Measurements from ENCODE around the gene SPAG16. TPM values are rescaled to one million over a fixed set of nuclear protein-coding genes. Genes with fewer than 3 reads are reported as not detected.

SPAG16 gene
- total RNA-seq, 1 experiment from 2014 or later = 16.0 TPM

DNA sequence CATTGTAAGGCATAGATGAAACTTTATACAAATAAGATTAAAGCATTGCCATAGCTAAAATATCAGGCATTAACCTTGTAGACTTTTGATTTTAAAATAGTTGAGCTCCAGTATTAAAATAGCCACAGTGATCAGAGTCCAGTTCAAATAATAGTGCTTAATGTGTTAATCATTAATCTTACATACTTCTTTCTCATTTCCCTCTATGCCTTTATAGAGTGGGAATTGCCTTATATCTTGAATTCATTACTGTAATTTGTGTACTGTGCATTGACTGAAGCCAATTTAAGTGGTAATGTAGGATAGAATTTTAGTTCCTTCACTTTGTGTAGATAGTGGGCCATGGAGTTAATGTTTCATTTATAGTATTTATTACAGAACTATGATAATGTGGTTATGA lies 577.4 kb downstream of the SPAG16 start:
- POLR2A ChIA-PET = interaction anchor here (0.5 kb wide), 1 partner anchor 1403 kb away, joined by 3 read pairs; no protein-coding TSS in a partner anchor
- Mint-ChIP-seq H3K27ac (no peak overlapping the region), H3K27me3 (ENCODE audit: low read depth) (no peaks in the 10 kb centered on the region), H3K9me3 (peaks cover 7% of the 10 kb centered on the region), H3K4me1 (no peaks in the 10 kb centered on the region), H3K4me3 (no peak overlapping the region), H3K36me3 (no peaks in the 10 kb centered on the region)
- CTCF ChIA-PET = no interaction called here
- DNase-seq (ENCODE audit: low spot score) (no peak), ATAC-seq (no peak)
- TF ChIP-seq, protein P1, sequence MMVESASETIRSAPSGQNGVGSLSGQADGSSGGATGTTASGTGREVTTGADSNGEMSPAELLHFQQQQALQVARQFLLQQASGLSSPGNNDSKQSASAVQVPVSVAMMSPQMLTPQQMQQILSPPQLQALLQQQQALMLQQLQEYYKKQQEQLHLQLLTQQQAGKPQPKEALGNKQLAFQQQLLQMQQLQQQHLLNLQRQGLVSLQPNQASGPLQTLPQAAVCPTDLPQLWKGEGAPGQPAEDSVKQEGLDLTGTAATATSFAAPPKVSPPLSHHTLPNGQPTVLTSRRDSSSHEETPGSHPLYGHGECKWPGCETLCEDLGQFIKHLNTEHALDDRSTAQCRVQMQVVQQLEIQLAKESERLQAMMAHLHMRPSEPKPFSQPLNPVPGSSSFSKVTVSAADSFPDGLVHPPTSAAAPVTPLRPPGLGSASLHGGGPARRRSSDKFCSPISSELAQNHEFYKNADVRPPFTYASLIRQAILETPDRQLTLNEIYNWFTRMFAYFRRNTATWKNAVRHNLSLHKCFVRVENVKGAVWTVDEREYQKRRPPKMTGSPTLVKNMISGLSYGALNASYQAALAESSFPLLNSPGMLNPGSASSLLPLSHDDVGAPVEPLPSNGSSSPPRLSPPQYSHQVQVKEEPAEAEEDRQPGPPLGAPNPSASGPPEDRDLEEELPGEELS (CRISPR knock-in tag; IDR thresholded peaks at IDR 0.05) = no peak
- no peak for TF ChIP-seq CREM (CRISPR knock-in tag; IDR thresholded peaks at IDR 0.05)
- no peak for TF ChIP-seq HMGA2 (CRISPR knock-in tag; IDR thresholded peaks at IDR 0.05)
- no peak for TF ChIP-seq TCF7 (CRISPR knock-in tag; IDR thresholded peaks at IDR 0.05; ENCODE audit: low read depth)

DNA sequence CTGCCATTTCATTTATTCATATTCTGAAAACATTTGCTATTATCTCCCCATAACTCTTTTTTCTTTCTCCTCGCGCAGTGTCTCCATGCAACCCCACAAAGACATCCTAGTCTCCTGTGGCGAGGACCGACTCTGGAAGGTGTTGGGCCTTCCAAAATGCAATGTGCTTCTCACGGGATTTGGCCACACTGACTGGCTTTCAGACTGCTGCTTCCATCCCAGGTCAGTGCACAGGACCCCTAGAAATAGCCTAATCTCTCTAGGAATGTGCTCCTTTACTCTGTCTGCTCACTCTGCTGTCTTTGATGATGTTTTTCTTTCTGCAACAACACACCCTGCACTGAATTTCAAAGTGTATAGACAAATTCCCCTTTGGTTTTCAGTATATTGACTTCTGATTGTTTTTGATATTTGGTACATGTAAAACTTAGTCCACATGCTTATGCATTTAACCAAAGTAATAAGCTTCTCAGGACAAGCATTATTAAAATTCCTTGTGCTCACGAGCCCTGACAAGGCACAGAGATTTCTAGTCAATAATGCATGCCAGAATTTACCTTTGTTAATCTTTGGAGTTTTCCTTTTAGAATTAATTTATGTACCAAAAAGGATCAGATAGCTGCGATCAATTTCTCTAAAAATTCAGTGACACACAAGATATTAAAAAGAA lies 578.3 kb downstream of the SPAG16 start:
- ATAC-seq = peak; percentile 55
- POLR2A ChIA-PET = no interaction called here

More for the DNA sequence above, 578.3 kb downstream of the SPAG16 start:
- no peak overlapping the region for H3K27ac Mint-ChIP-seq
- H3K4me3 Mint-ChIP-seq = no peak overlapping the region
- no peak for DNase-seq (ENCODE audit: low spot score)
- CTCF ChIA-PET = no interaction called here
- TF ChIP-seq GTF2I (CRISPR knock-in tag; conservative IDR thresholded peaks at IDR 0.05) = no peak
- TF ChIP-seq SMAD4 (CRISPR knock-in tag; IDR thresholded peaks at IDR 0.05) = no peak
- TF ChIP-seq KAT7 (CRISPR knock-in tag; IDR thresholded peaks at IDR 0.05; ENCODE audit: borderline replicate concordance) = no peak
- TF ChIP-seq, protein P2, sequence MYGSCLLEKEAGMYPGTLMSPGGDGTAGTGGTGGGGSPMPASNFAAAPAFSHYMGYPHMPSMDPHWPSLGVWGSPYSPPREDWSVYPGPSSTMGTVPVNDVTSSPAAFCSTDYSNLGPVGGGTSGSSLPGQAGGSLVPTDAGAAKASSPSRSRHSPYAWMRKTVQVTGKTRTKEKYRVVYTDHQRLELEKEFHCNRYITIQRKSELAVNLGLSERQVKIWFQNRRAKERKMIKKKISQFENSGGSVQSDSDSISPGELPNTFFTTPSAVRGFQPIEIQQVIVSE (CRISPR knock-in tag; IDR thresholded peaks at IDR 0.05; ENCODE audit: borderline replicate concordance) = no peak
- no peak for TF ChIP-seq SP1 (CRISPR knock-in tag; conservative IDR thresholded peaks at IDR 0.05)
- TF ChIP-seq, protein P3, sequence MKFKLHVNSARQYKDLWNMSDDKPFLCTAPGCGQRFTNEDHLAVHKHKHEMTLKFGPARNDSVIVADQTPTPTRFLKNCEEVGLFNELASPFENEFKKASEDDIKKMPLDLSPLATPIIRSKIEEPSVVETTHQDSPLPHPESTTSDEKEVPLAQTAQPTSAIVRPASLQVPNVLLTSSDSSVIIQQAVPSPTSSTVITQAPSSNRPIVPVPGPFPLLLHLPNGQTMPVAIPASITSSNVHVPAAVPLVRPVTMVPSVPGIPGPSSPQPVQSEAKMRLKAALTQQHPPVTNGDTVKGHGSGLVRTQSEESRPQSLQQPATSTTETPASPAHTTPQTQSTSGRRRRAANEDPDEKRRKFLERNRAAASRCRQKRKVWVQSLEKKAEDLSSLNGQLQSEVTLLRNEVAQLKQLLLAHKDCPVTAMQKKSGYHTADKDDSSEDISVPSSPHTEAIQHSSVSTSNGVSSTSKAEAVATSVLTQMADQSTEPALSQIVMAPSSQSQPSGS (CRISPR knock-in tag; IDR thresholded peaks at IDR 0.05; ENCODE audit: borderline replicate concordance, low read depth) = no peak
- no peak for TF ChIP-seq ZNF263 (CRISPR knock-in tag; IDR thresholded peaks at IDR 0.05; ENCODE audit: low read depth)
- no peak for TF ChIP-seq JAZF1 (CRISPR knock-in tag; IDR thresholded peaks at IDR 0.05)
- TF ChIP-seq, protein P4, sequence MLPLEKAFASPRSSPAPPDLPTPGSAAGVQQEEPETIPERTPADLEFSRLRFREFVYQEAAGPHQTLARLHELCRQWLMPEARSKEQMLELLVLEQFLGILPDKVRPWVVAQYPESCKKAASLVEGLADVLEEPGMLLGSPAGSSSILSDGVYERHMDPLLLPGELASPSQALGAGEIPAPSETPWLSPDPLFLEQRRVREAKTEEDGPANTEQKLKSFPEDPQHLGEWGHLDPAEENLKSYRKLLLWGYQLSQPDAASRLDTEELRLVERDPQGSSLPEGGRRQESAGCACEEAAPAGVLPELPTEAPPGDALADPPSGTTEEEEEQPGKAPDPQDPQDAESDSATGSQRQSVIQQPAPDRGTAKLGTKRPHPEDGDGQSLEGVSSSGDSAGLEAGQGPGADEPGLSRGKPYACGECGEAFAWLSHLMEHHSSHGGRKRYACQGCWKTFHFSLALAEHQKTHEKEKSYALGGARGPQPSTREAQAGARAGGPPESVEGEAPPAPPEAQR (CRISPR knock-in tag; IDR thresholded peaks at IDR 0.05) = no peak
- TF ChIP-seq, protein P5, sequence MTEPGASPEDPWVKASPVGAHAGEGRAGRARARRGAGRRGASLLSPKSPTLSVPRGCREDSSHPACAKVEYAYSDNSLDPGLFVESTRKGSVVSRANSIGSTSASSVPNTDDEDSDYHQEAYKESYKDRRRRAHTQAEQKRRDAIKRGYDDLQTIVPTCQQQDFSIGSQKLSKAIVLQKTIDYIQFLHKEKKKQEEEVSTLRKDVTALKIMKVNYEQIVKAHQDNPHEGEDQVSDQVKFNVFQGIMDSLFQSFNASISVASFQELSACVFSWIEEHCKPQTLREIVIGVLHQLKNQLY (CRISPR knock-in tag; IDR thresholded peaks at IDR 0.05) = no peak
- TF ChIP-seq RORB (CRISPR knock-in tag; IDR thresholded peaks at IDR 0.05) = no peak
- TF ChIP-seq, protein P6, sequence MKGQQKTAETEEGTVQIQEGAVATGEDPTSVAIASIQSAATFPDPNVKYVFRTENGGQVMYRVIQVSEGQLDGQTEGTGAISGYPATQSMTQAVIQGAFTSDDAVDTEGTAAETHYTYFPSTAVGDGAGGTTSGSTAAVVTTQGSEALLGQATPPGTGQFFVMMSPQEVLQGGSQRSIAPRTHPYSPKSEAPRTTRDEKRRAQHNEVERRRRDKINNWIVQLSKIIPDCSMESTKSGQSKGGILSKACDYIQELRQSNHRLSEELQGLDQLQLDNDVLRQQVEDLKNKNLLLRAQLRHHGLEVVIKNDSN (CRISPR knock-in tag; IDR thresholded peaks at IDR 0.05) = no peak
- no peak for TF ChIP-seq TCF7 (CRISPR knock-in tag; IDR thresholded peaks at IDR 0.05; ENCODE audit: low read depth)
- TF ChIP-seq EMX1 (CRISPR knock-in tag; IDR thresholded peaks at IDR 0.05) = no peak
- TF ChIP-seq, protein P7, sequence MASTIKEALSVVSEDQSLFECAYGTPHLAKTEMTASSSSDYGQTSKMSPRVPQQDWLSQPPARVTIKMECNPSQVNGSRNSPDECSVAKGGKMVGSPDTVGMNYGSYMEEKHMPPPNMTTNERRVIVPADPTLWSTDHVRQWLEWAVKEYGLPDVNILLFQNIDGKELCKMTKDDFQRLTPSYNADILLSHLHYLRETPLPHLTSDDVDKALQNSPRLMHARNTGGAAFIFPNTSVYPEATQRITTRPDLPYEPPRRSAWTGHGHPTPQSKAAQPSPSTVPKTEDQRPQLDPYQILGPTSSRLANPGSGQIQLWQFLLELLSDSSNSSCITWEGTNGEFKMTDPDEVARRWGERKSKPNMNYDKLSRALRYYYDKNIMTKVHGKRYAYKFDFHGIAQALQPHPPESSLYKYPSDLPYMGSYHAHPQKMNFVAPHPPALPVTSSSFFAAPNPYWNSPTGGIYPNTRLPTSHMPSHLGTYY (CRISPR knock-in tag; IDR thresholded peaks at IDR 0.05) = no peak
- no peak for TF ChIP-seq PRRX2 (CRISPR knock-in tag; IDR thresholded peaks at IDR 0.05)
- TF ChIP-seq ZNF232 (CRISPR knock-in tag; IDR thresholded peaks at IDR 0.05) = no peak
- no peaks in the 10 kb centered on the region for H3K4me1 Mint-ChIP-seq
- H3K36me3 Mint-ChIP-seq = no peaks in the 10 kb centered on the region
- no peaks in the 10 kb centered on the region for H3K27me3 Mint-ChIP-seq (ENCODE audit: low read depth)
- peaks cover 7% of the 10 kb centered on the region for H3K9me3 Mint-ChIP-seq
